PFSK-1 (cell line): ENCODE measurements around the gene CNDP2.

ENCODE experiments used
- FOXP2 ChIP-seq: optimal IDR thresholded peaks from 2 replicates; pipeline ENCODE3; 2011; ENCODE audit warnings: borderline replicate concordance, control low read depth, inconsistent platforms; ENCODE audit not compliant: insufficient read depth; ENCODE audit errors: extremely low read length, extremely low read depth
- POLR2AphosphoS5 ChIP-seq: IDR thresholded peaks from 2 replicates; pipeline ENCODE4 v1.6.1; 2012; ENCODE audit warnings: low read depth, mild to moderate bottlenecking, control low read depth, low read length, moderate library complexity
- SIN3A ChIP-seq: IDR thresholded peaks from 2 replicates; pipeline ENCODE4 v1.6.1; 2012; ENCODE audit warnings: mild to moderate bottlenecking, low read length, moderate library complexity, borderline replicate concordance; ENCODE audit not compliant: insufficient read depth
- TAF1 ChIP-seq: IDR thresholded peaks from 2 replicates; pipeline ENCODE4 v1.6.1; 2012; ENCODE audit warnings: low read length, control low read depth, borderline replicate concordance; ENCODE audit not compliant: insufficient read depth
- TF ChIP-seq, protein P1 (sequence below), 2 experiments: IDR thresholded peaks; 2 replicates each; pipeline versions ENCODE4 v1.6.1 to v1.8.0; 2011 to 2012; ENCODE audit warnings: low read depth in 2 of 2, low read length in 2 of 2, control low read depth in 1 of 2, inconsistent platforms in 1 of 2, mild to moderate bottlenecking in 1 of 2, moderate library complexity in 1 of 2; ENCODE audit not compliant: insufficient read depth in 1 of 2

CNDP2 gene

GRCh38 chr18:74539289-74539688, 43.1 kb downstream of the CNDP2 start:
- TF ChIP-seq, protein P1, sequence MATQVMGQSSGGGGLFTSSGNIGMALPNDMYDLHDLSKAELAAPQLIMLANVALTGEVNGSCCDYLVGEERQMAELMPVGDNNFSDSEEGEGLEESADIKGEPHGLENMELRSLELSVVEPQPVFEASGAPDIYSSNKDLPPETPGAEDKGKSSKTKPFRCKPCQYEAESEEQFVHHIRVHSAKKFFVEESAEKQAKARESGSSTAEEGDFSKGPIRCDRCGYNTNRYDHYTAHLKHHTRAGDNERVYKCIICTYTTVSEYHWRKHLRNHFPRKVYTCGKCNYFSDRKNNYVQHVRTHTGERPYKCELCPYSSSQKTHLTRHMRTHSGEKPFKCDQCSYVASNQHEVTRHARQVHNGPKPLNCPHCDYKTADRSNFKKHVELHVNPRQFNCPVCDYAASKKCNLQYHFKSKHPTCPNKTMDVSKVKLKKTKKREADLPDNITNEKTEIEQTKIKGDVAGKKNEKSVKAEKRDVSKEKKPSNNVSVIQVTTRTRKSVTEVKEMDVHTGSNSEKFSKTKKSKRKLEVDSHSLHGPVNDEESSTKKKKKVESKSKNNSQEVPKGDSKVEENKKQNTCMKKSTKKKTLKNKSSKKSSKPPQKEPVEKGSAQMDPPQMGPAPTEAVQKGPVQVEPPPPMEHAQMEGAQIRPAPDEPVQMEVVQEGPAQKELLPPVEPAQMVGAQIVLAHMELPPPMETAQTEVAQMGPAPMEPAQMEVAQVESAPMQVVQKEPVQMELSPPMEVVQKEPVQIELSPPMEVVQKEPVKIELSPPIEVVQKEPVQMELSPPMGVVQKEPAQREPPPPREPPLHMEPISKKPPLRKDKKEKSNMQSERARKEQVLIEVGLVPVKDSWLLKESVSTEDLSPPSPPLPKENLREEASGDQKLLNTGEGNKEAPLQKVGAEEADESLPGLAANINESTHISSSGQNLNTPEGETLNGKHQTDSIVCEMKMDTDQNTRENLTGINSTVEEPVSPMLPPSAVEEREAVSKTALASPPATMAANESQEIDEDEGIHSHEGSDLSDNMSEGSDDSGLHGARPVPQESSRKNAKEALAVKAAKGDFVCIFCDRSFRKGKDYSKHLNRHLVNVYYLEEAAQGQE (IDR thresholded peaks at IDR 0.05; ENCODE audit: insufficient read depth in 1 of 2, low read depth in 2 of 2, low read length in 2 of 2): no peak
- TF ChIP-seq FOXP2 (no peak), SIN3A (no peak), POLR2AphosphoS5 (no peak), TAF1 (no peak)

- TF ChIP-seq FOXP2 (no peak), POLR2AphosphoS5 (no peak), TAF1 (no peak), SIN3A (no peak)
- TF ChIP-seq, protein P1 (IDR thresholded peaks at IDR 0.05; ENCODE audit: insufficient read depth in 1 of 2, low read depth in 2 of 2, low read length in 2 of 2): no peak
Measured at GRCh38 chr18:74540652-74541421, 44.7 kb downstream of the CNDP2 start.

GRCh38 chr18:74541703-74542555, 45.8 kb downstream of the CNDP2 start:
- TF ChIP-seq, protein P1 (IDR thresholded peaks at IDR 0.05; ENCODE audit: insufficient read depth in 1 of 2, low read depth in 2 of 2, low read length in 2 of 2): no peak
- TF ChIP-seq SIN3A: no peak
- TF ChIP-seq POLR2AphosphoS5: no peak
- no peak for TF ChIP-seq TAF1
- no peak for TF ChIP-seq FOXP2

DNA sequence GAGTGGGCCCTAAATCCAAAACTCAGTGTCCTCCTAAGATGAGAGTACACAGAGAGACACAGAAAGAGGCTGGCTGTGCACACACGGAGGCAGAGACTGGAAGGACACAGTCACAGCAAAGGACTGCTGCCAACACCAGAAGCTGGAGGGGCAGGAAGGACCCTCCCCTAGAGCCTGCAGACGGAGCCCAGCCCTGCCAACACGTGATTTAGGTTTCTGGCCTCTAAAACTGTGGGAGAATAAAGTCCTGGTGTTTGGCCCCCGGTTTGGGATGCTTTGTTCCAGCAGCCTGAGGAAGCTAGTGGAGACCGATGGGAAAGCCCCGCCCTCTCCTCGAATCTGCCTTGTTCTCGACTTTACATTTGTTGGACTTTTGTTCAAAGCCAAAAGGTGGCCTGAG, 48.7 kb downstream of the CNDP2 start:
- TF ChIP-seq FOXP2: no peak
- no peak for TF ChIP-seq POLR2AphosphoS5
- TF ChIP-seq TAF1: no peak
- no peak for TF ChIP-seq SIN3A
- TF ChIP-seq, protein P1 (IDR thresholded peaks at IDR 0.05; ENCODE audit: insufficient read depth in 1 of 2, low read depth in 2 of 2, low read length in 2 of 2): no peak

DNA sequence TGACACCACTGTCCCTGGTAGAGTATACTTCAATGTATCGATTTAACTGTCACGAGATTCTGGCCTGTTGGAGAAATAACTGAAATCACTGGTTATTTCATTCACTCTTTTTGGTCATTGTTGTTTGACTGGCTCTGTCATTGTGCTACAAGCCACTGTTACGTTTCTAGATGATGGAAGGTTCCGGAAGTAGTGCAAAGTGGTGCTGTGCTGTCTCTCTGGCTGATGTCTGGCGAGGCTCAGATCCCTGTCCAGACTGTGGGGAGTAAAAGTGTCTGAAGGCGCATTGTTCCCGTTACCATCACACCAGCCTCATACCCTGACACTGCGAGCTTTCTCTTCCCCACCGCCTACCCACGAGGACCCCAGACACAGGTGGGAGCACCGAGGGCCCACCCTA, 49.8 kb downstream of the CNDP2 start:
- TF ChIP-seq TAF1 (no peak), SIN3A (no peak), FOXP2 (no peak), POLR2AphosphoS5 (no peak)
- TF ChIP-seq, protein P1 (IDR thresholded peaks at IDR 0.05; ENCODE audit: insufficient read depth in 1 of 2, low read depth in 2 of 2, low read length in 2 of 2): no peak
